CD4-positive, alpha-beta T cell treated with Interleukin-15 for 4 hours (primary cell): Measurements from ENCODE around the gene B3GNT5.
"Not testable (repeated sequence)": the region's sequence is repeated elsewhere in the genome, so short reads cannot be mapped to it uniquely, and the experiment has no call there.

Experiments
- DNase-seq: peaks from one replicate; pipeline ENCODE4 v3.0.0-alpha.2; 2020; ENCODE audit warnings: low spot score

B3GNT5 gene

GRCh38 chr3:183252973-183253527 is at the start of gene B3GNT5:
B3GNT5 (plus strand) TSS chr3:183253253; CDS start chr3:183269799, 16,546 bp downstream.
- peak; percentile 23 for DNase-seq

GRCh38 chr3:183203670-183204069 is 49.4 kb upstream of the B3GNT5 start:
- no peak for DNase-seq

- DNase-seq = no peak
Measured at GRCh38 chr3:183208260-183208659, 44.8 kb upstream of the B3GNT5 start.

- no peak for DNase-seq
Measured at GRCh38 chr3:183208800-183209199, 44.3 kb upstream of the B3GNT5 start.

GRCh38 chr3:183210341-183210740 is 42.7 kb upstream of the B3GNT5 start:
- no peak for DNase-seq

GRCh38 chr3:183210862-183211341 is 42.2 kb upstream of the B3GNT5 start:
- DNase-seq = no peak

GRCh38 chr3:183211352-183211751 is 41.7 kb upstream of the B3GNT5 start:
- no peak for DNase-seq

- no peak for DNase-seq
Measured at GRCh38 chr3:183212096-183212495, 41.0 kb upstream of the B3GNT5 start.

- DNase-seq = no peak
Measured at GRCh38 chr3:183212565-183212964, 40.5 kb upstream of the B3GNT5 start.

- DNase-seq = no peak
Measured at GRCh38 chr3:183213415-183214276, 39.4 kb upstream of the B3GNT5 start.

- DNase-seq = no peak
Measured at GRCh38 chr3:183214277-183214612, 38.8 kb upstream of the B3GNT5 start.

- no peak for DNase-seq
Measured at GRCh38 chr3:183215591-183216202, 37.4 kb upstream of the B3GNT5 start.

- no peak for DNase-seq
Measured at GRCh38 chr3:183217548-183218332, 35.3 kb upstream of the B3GNT5 start.

- no peak for DNase-seq
Measured at GRCh38 chr3:183218826-183219225, 34.2 kb upstream of the B3GNT5 start.

- DNase-seq = no peak
Measured at GRCh38 chr3:183220828-183221227, 32.2 kb upstream of the B3GNT5 start.

GRCh38 chr3:183222631-183223235 is 30.3 kb upstream of the B3GNT5 start:
- DNase-seq = no peak

- DNase-seq = peak; percentile 9
Measured at GRCh38 chr3:183224180-183224970, 28.7 kb upstream of the B3GNT5 start.

- no peak for DNase-seq
Measured at GRCh38 chr3:183226333-183226890, 26.6 kb upstream of the B3GNT5 start.

- DNase-seq = no peak
Measured at GRCh38 chr3:183227586-183227985, 25.5 kb upstream of the B3GNT5 start.

- DNase-seq = no peak
Measured at GRCh38 chr3:183229178-183229577, 23.9 kb upstream of the B3GNT5 start.

- not testable (repeated sequence) for DNase-seq
Measured at GRCh38 chr3:183230251-183230650, 22.8 kb upstream of the B3GNT5 start.
